ENCODE data around the gene P2RY4. TPM values are rescaled to one million over a fixed set of nuclear protein-coding genes. Genes with fewer than 3 reads are reported as not detected.

Gene P2RY4
- total and polyA plus RNA-seq, 2 of the 4 experiments (the other 2 are of a cell fraction) = 0.14 TPM; not detected in 1

Small RNA genes within 50 kb of the gene (microRNA-seq; reads per million reads assigned to microRNA genes)
- gene RNA5SP507 (ENCODE audit: insufficient read depth, insufficient read length) = not detected

Small RNA genes within 50 kb of the gene (small RNA-seq; reads per million reads assigned to genes)
- gene RNA5SP507 = 0 to 0.31 (median 0) reads per million in 5 experiments

Other genes starting within 250 kb of the P2RY4 start
- gene AWAT2, start 210.3 kb downstream of the P2RY4 start, total RNA-seq (2012; rRNA removed) = under 0.01 TPM in 1 of 2 replicates, not detected in the other
- not detected in 2 replicates for gene AWAT2, start 210.3 kb downstream of the P2RY4 start, polyA plus RNA-seq (2012; rRNA removed)
- not detected in 2 replicates for gene OTUD6A, start 197.7 kb downstream of the P2RY4 start, total RNA-seq (2012; rRNA removed)
- not detected in 2 replicates for gene OTUD6A, start 197.7 kb downstream of the P2RY4 start, polyA plus RNA-seq (2012; rRNA removed)
- gene IGBP1, start 126.8 kb downstream of the P2RY4 start, total RNA-seq (2012; rRNA removed) = 75.3 and 87.1 TPM in 2 replicates
- 48.2 and 51.8 TPM in 2 replicates for gene IGBP1, start 126.8 kb downstream of the P2RY4 start, polyA plus RNA-seq (2012; rRNA removed)
- not detected in 2 replicates for gene DGAT2L6, start 82.7 kb downstream of the P2RY4 start, total RNA-seq (2012; rRNA removed)
- gene DGAT2L6, start 82.7 kb downstream of the P2RY4 start, polyA plus RNA-seq (2012; rRNA removed) = not detected in 2 replicates
- gene AWAT1, start 25.5 kb downstream of the P2RY4 start, total RNA-seq (2012; rRNA removed) = not detected in 2 replicates
- not detected in 2 replicates for gene AWAT1, start 25.5 kb downstream of the P2RY4 start, polyA plus RNA-seq (2012; rRNA removed)
- gene ARR3, start 8.1 kb upstream of the P2RY4 start, total RNA-seq (2012; rRNA removed) = not detected in 2 replicates
- not detected in 2 replicates for gene ARR3, start 8.1 kb upstream of the P2RY4 start, polyA plus RNA-seq (2012; rRNA removed)
- not detected in 2 replicates for gene RAB41, start 22.0 kb upstream of the P2RY4 start, total RNA-seq (2012; rRNA removed)
- not detected in 2 replicates for gene RAB41, start 22.0 kb upstream of the P2RY4 start, polyA plus RNA-seq (2012; rRNA removed)
- gene PDZD11, start 29.7 kb upstream of the P2RY4 start, total RNA-seq (2012; rRNA removed) = 66.4 and 84.1 TPM in 2 replicates
- 100 and 105 TPM in 2 replicates for gene PDZD11, start 29.7 kb upstream of the P2RY4 start, polyA plus RNA-seq (2012; rRNA removed)
- 19.0 and 24.4 TPM in 2 replicates for gene KIF4A, start 29.9 kb upstream of the P2RY4 start, total RNA-seq (2012; rRNA removed)
- 9.4 and 10.0 TPM in 2 replicates for gene KIF4A, start 29.9 kb upstream of the P2RY4 start, polyA plus RNA-seq (2012; rRNA removed)
- not detected in 2 replicates for gene GDPD2, start 163.1 kb upstream of the P2RY4 start, total RNA-seq (2012; rRNA removed)
- not detected in 2 replicates for gene GDPD2, start 163.1 kb upstream of the P2RY4 start, polyA plus RNA-seq (2012; rRNA removed)
- 18.9 and 27.1 TPM in 2 replicates for gene DLG3, start 184.6 kb upstream of the P2RY4 start, total RNA-seq (2012; rRNA removed)
- gene DLG3, start 184.6 kb upstream of the P2RY4 start, polyA plus RNA-seq (2012; rRNA removed) = 11.0 and 14.2 TPM in 2 replicates

Measured in IMR-90 (cell line).